H1 (cell line): ENCODE data around the gene RHEX. TPM values are rescaled to one million over a fixed set of nuclear protein-coding genes. Genes with fewer than 3 reads are reported as not detected.

Experiments used
- CTCF ChIA-PET: fragments of 300-600 bp; sonication (Branson Sonifier 250); formaldehyde crosslinking; loops from one replicate; lab custom pipeline; 2021; ENCODE audit not compliant: partially characterized antibody; lab: Charles Lee
- POLR2A ChIA-PET: fragments of 300-600 bp; sonication (Branson Sonifier 250); formaldehyde crosslinking; loops from one replicate; lab custom pipeline; 2021; ENCODE audit warnings: inconsistent platforms; ENCODE audit not compliant: partially characterized antibody; lab: Charles Lee
- DNase-seq, 2 experiments: peaks; one replicate each; pipeline versions ENCODE4 v3.0.0 to v3.0.0-alpha.2; 2010 to 2022; ENCODE audit warnings: low spot score in 2 of 2, low read depth in 1 of 2, mixed read lengths in 1 of 2
- FAIRE-seq: peaks from 2 replicates; lab custom pipeline; 2011; peaks lifted over from hg19 to GRCh38; lab: Jason Lieb, UNC
- H2AFZ ChIP-seq: 2 replicates; pipeline ENCODE4 v1.8.1; 2012; ENCODE audit warnings: low read length, inconsistent platforms
- H2AK5ac ChIP-seq: 2 replicates; pipeline ENCODE4 v1.6.1; 2013; ENCODE audit warnings: low read depth, low read length
- H2BK120ac ChIP-seq: replicated peaks from 2 replicates; pipeline ENCODE3; 2013; ENCODE audit warnings: low read depth, low read length, inconsistent platforms
- H2BK12ac ChIP-seq: 2 replicates; pipeline ENCODE4 v1.6.1; 2013; ENCODE audit warnings: low read depth, low read length
- H2BK15ac ChIP-seq: 2 replicates; pipeline ENCODE4 v1.6.1; 2013; ENCODE audit warnings: low read length
- H2BK20ac ChIP-seq: 2 replicates; pipeline ENCODE4 v1.6.1; 2013; ENCODE audit warnings: low read length
- H2BK5ac ChIP-seq: 2 replicates; pipeline ENCODE4 v1.6.1; 2013; ENCODE audit warnings: low read depth, low read length
- H3K14ac ChIP-seq: 2 replicates; pipeline ENCODE4 v1.6.1; 2013; ENCODE audit warnings: inconsistent platforms; ENCODE audit not compliant: insufficient read length
- H3K18ac ChIP-seq: 2 replicates; pipeline ENCODE4 v1.6.1; 2013; ENCODE audit warnings: low read length; ENCODE audit errors: extremely low read depth
- H3K23ac ChIP-seq: 2 replicates; pipeline ENCODE4 v1.6.1; 2013; ENCODE audit warnings: inconsistent platforms; ENCODE audit not compliant: insufficient read length
- H3K23me2 ChIP-seq: 2 replicates; pipeline ENCODE4 v1.6.1; 2013; ENCODE audit warnings: low read depth, low read length
- H3K27ac ChIP-seq: 2 replicates; pipeline ENCODE4 v1.6.1; 2011; ENCODE audit warnings: low read depth, low read length, inconsistent platforms
- H3K27me3 ChIP-seq, 4 experiments: replicated peaks in 1 of 4; 1 replicate in 1 of 4; 2 replicates in 3 of 4; pipeline versions ENCODE4 v1.6.1 to v1.8.1; 2011 to 2013; ENCODE audit warnings: low read length in 3 of 4, mild to moderate bottlenecking in 3 of 4, inconsistent platforms in 2 of 4, mixed read lengths in 2 of 4, moderate library complexity in 1 of 4; ENCODE audit not compliant: control insufficient read depth in 3 of 4, insufficient read depth in 3 of 4; ENCODE audit errors: extremely low read depth in 1 of 4
- H3K36me3 ChIP-seq, 4 experiments: 2 replicates each; pipeline versions ENCODE4 v1.6.1 to v1.8.1; 2011 to 2013; ENCODE audit warnings: mild to moderate bottlenecking in 4 of 4, low read length in 3 of 4, moderate library complexity in 2 of 4, control low read depth in 1 of 4, inconsistent platforms in 1 of 4; ENCODE audit not compliant: insufficient read depth in 4 of 4, control insufficient read depth in 2 of 4
- H3K4ac ChIP-seq: replicated peaks from 2 replicates; pipeline ENCODE3; 2013; ENCODE audit warnings: low read length, low read depth, mixed read lengths, inconsistent platforms; ENCODE audit not compliant: insufficient read length
- H3K4me1 ChIP-seq, 4 experiments: replicated peaks in 1 of 4; 1 replicate in 1 of 4; 2 replicates in 3 of 4; pipeline versions ENCODE4 v1.6.1 to v1.8.1; 2011 to 2013; ENCODE audit warnings: low read length in 3 of 4, inconsistent platforms in 2 of 4, mixed read lengths in 1 of 4; ENCODE audit not compliant: insufficient read depth in 4 of 4, control insufficient read depth in 3 of 4
- H3K4me2 ChIP-seq, 2 experiments: 2 replicates each; pipeline versions ENCODE4 v1.6.1 to v1.8.1; 2011 to 2013; ENCODE audit warnings: low read depth in 2 of 2, low read length in 2 of 2, control low read depth in 1 of 2, inconsistent platforms in 1 of 2, mild to moderate bottlenecking in 1 of 2; ENCODE audit not compliant: insufficient read depth in 1 of 2
- H3K4me3 ChIP-seq, 4 experiments: fragments of 200-600, 300-600 bp in 1 of 4; sonication (generic), shearing (Covaris generic), sonication (Bioruptor Twin) in 1 of 4; 2 replicates each; pipeline versions ENCODE4 v1.5.1 to v1.8.1; 2011 to 2016; ENCODE audit warnings: low read length in 4 of 4, low read depth in 3 of 4, control low read depth in 2 of 4, inconsistent platforms in 2 of 4, mild to moderate bottlenecking in 2 of 4, mixed read lengths in 1 of 4, moderate library complexity in 1 of 4; ENCODE audit not compliant: insufficient read depth in 2 of 4; ENCODE audit errors: extremely low read depth in 1 of 4
- H3K56ac ChIP-seq: replicated peaks from 2 replicates; pipeline ENCODE3; 2013; ENCODE audit warnings: low read depth, mild to moderate bottlenecking, mixed read lengths, low read length, inconsistent platforms; ENCODE audit not compliant: insufficient read length
- H3K79me1 ChIP-seq: 2 replicates; pipeline ENCODE4 v1.6.1; 2013; ENCODE audit warnings: low read depth, low read length, control low read depth
- H3K79me2 ChIP-seq, 2 experiments: 2 replicates each; pipeline versions ENCODE4 v1.6.1 to v1.8.1; 2012 to 2013; ENCODE audit warnings: low read length in 2 of 2, mild to moderate bottlenecking in 2 of 2, inconsistent platforms in 1 of 2; ENCODE audit not compliant: insufficient read depth in 2 of 2, control insufficient read depth in 1 of 2
- H3K9ac ChIP-seq, 4 experiments: replicated peaks in 1 of 4; 1 replicate in 1 of 4; 2 replicates in 3 of 4; pipeline versions ENCODE4 v1.6.1 to v1.8.1; 2011 to 2013; ENCODE audit warnings: low read depth in 3 of 4, low read length in 3 of 4, control low read depth in 2 of 4, mild to moderate bottlenecking in 2 of 4, moderate library complexity in 2 of 4, inconsistent platforms in 1 of 4; ENCODE audit errors: extremely low read depth in 1 of 4
- H3K9me3 ChIP-seq, 2 experiments: 2 replicates each; pipeline versions ENCODE4 v1.6.1 to v1.8.1; 2012 to 2013; ENCODE audit warnings: mild to moderate bottlenecking in 2 of 2, moderate library complexity in 2 of 2, control low read depth in 1 of 2, inconsistent platforms in 1 of 2, low read depth in 1 of 2, low read length in 1 of 2, mixed read lengths in 1 of 2; ENCODE audit not compliant: insufficient read depth in 2 of 2
- H4K20me1 ChIP-seq, 2 experiments: replicated peaks in 1 of 2; 2 replicates each; pipeline versions ENCODE3 to v1.8.1; 2011 to 2013; ENCODE audit warnings: inconsistent platforms in 2 of 2, low read length in 2 of 2, mild to moderate bottlenecking in 1 of 2; ENCODE audit not compliant: insufficient read depth in 2 of 2, control insufficient read depth in 1 of 2
- H4K5ac ChIP-seq: 2 replicates; pipeline ENCODE4 v1.6.1; 2013; ENCODE audit warnings: low read length, low read depth, mixed read lengths, inconsistent platforms; ENCODE audit not compliant: insufficient read length
- H4K8ac ChIP-seq: 2 replicates; pipeline ENCODE4 v1.8.0; 2013; ENCODE audit warnings: mild to moderate bottlenecking, moderate library complexity, low read length, inconsistent platforms; ENCODE audit not compliant: insufficient read depth; ENCODE audit errors: extremely low read depth
- H4K91ac ChIP-seq: replicated peaks from 2 replicates; pipeline ENCODE3; 2013; ENCODE audit warnings: low read length, mixed read lengths, inconsistent platforms; ENCODE audit not compliant: insufficient read length
- BCL11A ChIP-seq, 2 experiments: IDR thresholded peaks; one replicate each; pipeline ENCODE4 v1.6.1; 2011; ENCODE audit warnings: low read depth in 2 of 2, low read length in 2 of 2, mild to moderate bottlenecking in 2 of 2
- SRF ChIP-seq: IDR thresholded peaks from 2 replicates; pipeline ENCODE4 v1.6.1; 2011; ENCODE audit warnings: mild to moderate bottlenecking, low read depth, low read length, moderate library complexity
- WGBS, 2 experiments: shearing (Covaris generic) in 1 of 2; methylation state at CpG; one replicate each; pipeline versions ENCODE4 v1.1.6 to v1.1.7; 2013 to 2015; ENCODE audit warnings: low lambda C conversion rate in 2 of 2, mixed read lengths in 2 of 2, inconsistent platforms in 1 of 2, low coverage in 1 of 2, missing lambda C conversion rate in 1 of 2; ENCODE audit not compliant: insufficient replicate concordance in 2 of 2, insufficient coverage in 1 of 2, insufficient read length in 1 of 2; ENCODE audit errors: extremely low coverage in 1 of 2, missing lambda C conversion rate in 1 of 2; 5-methylcytosine and 5-hydroxymethylcytosine counted together
- polyA plus RNA-seq, 7 experiments: library from polyadenylated mRNA; depleted of rRNA in 3 of 7; stranded (reverse) in 5 of 7; unstranded in 2 of 7; fragments of >200 nt in 5 of 7; fragments of 200-250 nt in 2 of 7; gene quantifications; 1 replicate in 5 of 7; 2 replicates in 1 of 7; 4 replicates in 1 of 7; pipeline versions ENCODE4 v1.2.1 to v1.2.3, GENCODE V29; 2011 to 2013; ENCODE audit warnings: missing spikeins in 2 of 7, mixed read lengths in 2 of 7
- total RNA-seq: library from RNA; stranded (reverse); fragmentation: NEBNext Ultra II Directional; extraction: Animal tissue kit (Norgen Biotek cat#: 25700); gene quantifications from 2 replicates; pipeline ENCODE4 v1.2.1, GENCODE V29; 2021

RHEX gene
- total and polyA plus RNA-seq, 2 of the 8 experiments (the other 6 are each of a cell fraction or from before 2014, with no cell fraction given), result not detected

DNA sequence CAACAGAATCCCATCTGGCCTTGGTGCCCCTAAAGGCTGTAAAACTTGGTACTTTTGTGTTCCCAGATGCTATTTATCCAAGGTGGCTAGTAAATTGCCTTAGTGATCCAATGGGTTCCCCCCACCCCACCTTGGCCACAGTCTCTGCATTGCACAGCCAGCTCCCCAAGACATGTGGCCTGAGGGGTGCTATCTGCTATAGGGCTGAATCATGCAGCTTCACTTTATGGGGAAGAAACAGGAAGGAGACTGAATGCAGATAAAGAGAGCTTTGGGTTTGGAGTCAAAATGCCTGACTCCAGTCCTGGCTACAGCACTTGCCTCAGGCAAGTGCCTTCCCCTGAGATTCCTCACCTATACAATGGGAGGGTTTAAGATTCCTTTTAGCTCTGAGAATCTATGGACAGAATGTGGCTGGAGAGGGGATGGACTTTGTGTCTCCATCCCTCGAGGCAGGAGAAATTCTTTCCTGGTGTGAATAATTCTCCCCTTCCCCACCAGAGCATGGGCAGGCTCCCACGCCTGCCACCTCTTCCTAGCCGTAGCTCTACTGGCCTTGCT lies 6.5 kb downstream of the RHEX start:
- CTCF ChIA-PET, result interaction anchor here (0.7 to 2.5 kb wide), 4 partner anchors 22 to 824 kb away, joined by 3 to 13 read pairs (median 4); no protein-coding TSS in a partner anchor
- 77% methylated on average over 3 of the region's 3 CpGs; no CpG with 5 or more reads in 1 of the 2 experiments for WGBS, 2 experiments

More for the DNA sequence above, 6.5 kb downstream of the RHEX start:
- Histone ChIP-seq H2BK20ac (no peak overlapping the region), H3K4ac (no peak overlapping the region), H3K4me2 (no peak overlapping the region), H2BK5ac (no peak overlapping the region), H4K8ac (no peak overlapping the region), H4K5ac (no peak overlapping the region), H3K79me1 (no peaks in the 10 kb centered on the region), H2AK5ac (no peak overlapping the region), H2AFZ (no peak overlapping the region), H4K20me1 (no peaks in the 10 kb centered on the region), H3K9ac (no peak overlapping the region)
- TF ChIP-seq BCL11A (IDR thresholded peaks at IDR 0.05; ENCODE audit: low read depth in 2 of 2, low read length in 2 of 2) (no peak), SRF (no peak)
- TF ChIP-seq, all 59 proteins: peak for 0
- Histone ChIP-seq H3K4me3 (no peak overlapping the region), H3K14ac (no peak overlapping the region), H3K23me2 (no peaks in the 10 kb centered on the region), H3K18ac (no peak overlapping the region), H2BK120ac (no peak overlapping the region), H3K9me3 (peaks cover 8 to 12% of the 10 kb centered on the region in 2 experiments; a peak in 3 of 4 replicates), H3K79me2 (no peaks in the 10 kb centered on the region), H4K91ac (no peak overlapping the region), H3K27ac (no peak overlapping the region), H3K56ac (no peak overlapping the region), H3K23ac (no peak overlapping the region), H3K4me1 (no peaks in the 10 kb centered on the region), H2BK15ac (no peak overlapping the region), H3K36me3 (no peaks in the 10 kb centered on the region), H2BK12ac (no peak overlapping the region), H3K27me3 (no peaks in the 10 kb centered on the region)
- POLR2A ChIA-PET, result no interaction called here
- FAIRE-seq, result no peak
- DNase-seq, result no peak
